ENCODE data around the gene GJB5.
A peak's percentile ranks its signal among the peaks of the same experiment; 100 is the strongest.
"Not testable (repeated sequence)": the region's sequence is repeated elsewhere in the genome, so short reads cannot be mapped to it uniquely, and the experiment has no call there.

Gene GJB5

GRCh38 chr1:34736692-34737091, 18.2 kb upstream of the GJB5 start:
- H3K27me3 ChIP-seq (ENCODE audit: insufficient read depth, poor library complexity, severe bottlenecking): no peaks in the 10 kb centered on the region
- TF ChIP-seq CTCF (IDR thresholded peaks at IDR 0.05; ENCODE audit: poor library complexity, severe bottlenecking): no peak
- DNase-seq (ENCODE audit: low spot score): peak; percentile 10
- no peaks in the 10 kb centered on the region for H3K36me3 ChIP-seq (ENCODE audit: low read depth)
- no peak for ATAC-seq (ENCODE audit: low read depth)
- no peak overlapping the region for H3K27ac ChIP-seq (ENCODE audit: poor library complexity, severe bottlenecking)
- no peak overlapping the region for H3K4me3 ChIP-seq (ENCODE audit: severe bottlenecking)
- H3K4me1 ChIP-seq (ENCODE audit: insufficient read depth, poor library complexity, severe bottlenecking): no peaks in the 10 kb centered on the region
- H3K9me3 ChIP-seq (ENCODE audit: severe bottlenecking): no peaks in the 10 kb centered on the region

- not testable (repeated sequence) for H3K27ac ChIP-seq (ENCODE audit: poor library complexity, severe bottlenecking); ATAC-seq (ENCODE audit: low read depth); H3K4me1 ChIP-seq (ENCODE audit: insufficient read depth, poor library complexity, severe bottlenecking); H3K27me3 ChIP-seq (ENCODE audit: insufficient read depth, poor library complexity, severe bottlenecking); H3K36me3 ChIP-seq (ENCODE audit: low read depth); H3K4me3 ChIP-seq (ENCODE audit: severe bottlenecking); H3K9me3 ChIP-seq (ENCODE audit: severe bottlenecking)
- peak; percentile 8 for DNase-seq (ENCODE audit: low spot score)
Observed at GRCh38 chr1:34737236-34737635, 17.6 kb upstream of the GJB5 start.

GRCh38 chr1:34739613-34740012, 15.2 kb upstream of the GJB5 start:
- DNase-seq (ENCODE audit: low spot score): peak; percentile 17
- H3K36me3 ChIP-seq (ENCODE audit: low read depth): no peaks in the 10 kb centered on the region
- no peaks in the 10 kb centered on the region for H3K4me1 ChIP-seq (ENCODE audit: insufficient read depth, poor library complexity, severe bottlenecking)
- H3K4me3 ChIP-seq (ENCODE audit: severe bottlenecking): no peak overlapping the region
- ATAC-seq (ENCODE audit: low read depth): no peak
- H3K9me3 ChIP-seq (ENCODE audit: severe bottlenecking): no peaks in the 10 kb centered on the region
- no peak overlapping the region for H3K27ac ChIP-seq (ENCODE audit: poor library complexity, severe bottlenecking)
- TF ChIP-seq CTCF (IDR thresholded peaks at IDR 0.05; ENCODE audit: poor library complexity, severe bottlenecking): no peak
- no peaks in the 10 kb centered on the region for H3K27me3 ChIP-seq (ENCODE audit: insufficient read depth, poor library complexity, severe bottlenecking)

- Histone ChIP-seq H3K27me3 (ENCODE audit: insufficient read depth, poor library complexity, severe bottlenecking) (no peaks in the 10 kb centered on the region), H3K27ac (ENCODE audit: poor library complexity, severe bottlenecking) (no peak overlapping the region), H3K9me3 (ENCODE audit: severe bottlenecking) (no peaks in the 10 kb centered on the region), H3K4me3 (ENCODE audit: severe bottlenecking) (no peak overlapping the region), H3K4me1 (ENCODE audit: insufficient read depth, poor library complexity, severe bottlenecking) (no peaks in the 10 kb centered on the region), H3K36me3 (ENCODE audit: low read depth) (no peaks in the 10 kb centered on the region)
- ATAC-seq (ENCODE audit: low read depth) (no peak), DNase-seq (ENCODE audit: low spot score) (peak; percentile 19)
- no peak for TF ChIP-seq CTCF (IDR thresholded peaks at IDR 0.05; ENCODE audit: poor library complexity, severe bottlenecking)
Observed at GRCh38 chr1:34740161-34740868, 14.5 kb upstream of the GJB5 start.

- peak; percentile 94 for ATAC-seq (ENCODE audit: low read depth)
Observed at GRCh38 chr1:34742667-34743270, 12.1 kb upstream of the GJB5 start.

More at GRCh38 chr1:34742667-34743270, 12.1 kb upstream of the GJB5 start:
- no peaks in the 10 kb centered on the region for H3K9me3 ChIP-seq (ENCODE audit: severe bottlenecking)
- TF ChIP-seq CTCF (IDR thresholded peaks at IDR 0.05; ENCODE audit: poor library complexity, severe bottlenecking): peak; percentile 94
- H3K27me3 ChIP-seq (ENCODE audit: insufficient read depth, poor library complexity, severe bottlenecking): no peaks in the 10 kb centered on the region
- no peaks in the 10 kb centered on the region for H3K36me3 ChIP-seq (ENCODE audit: low read depth)
- H3K4me3 ChIP-seq (ENCODE audit: severe bottlenecking): no peak overlapping the region
- DNase-seq (ENCODE audit: low spot score): no peak
- no peak overlapping the region for H3K27ac ChIP-seq (ENCODE audit: poor library complexity, severe bottlenecking)
- no peaks in the 10 kb centered on the region for H3K4me1 ChIP-seq (ENCODE audit: insufficient read depth, poor library complexity, severe bottlenecking)
